VCaP (cell line): ENCODE measurements around the gene OR51D1.

Experiments used
- H3K27ac ChIP-seq: fragments of 450-650 bp; 2 replicates; pipeline ENCODE4 v1.5.1; 2017
- TF ChIP-seq, protein P1 (sequence below): fragments of 450-650 bp; conservative IDR thresholded peaks from 2 replicates; pipeline ENCODE4 v1.5.1; 2017; ENCODE audit warnings: mild to moderate bottlenecking, moderate library complexity

OR51D1 gene

GRCh38 chr11:4664786-4665185 is 27.5 kb downstream of the OR51D1 start:
- TF ChIP-seq, protein P1, sequence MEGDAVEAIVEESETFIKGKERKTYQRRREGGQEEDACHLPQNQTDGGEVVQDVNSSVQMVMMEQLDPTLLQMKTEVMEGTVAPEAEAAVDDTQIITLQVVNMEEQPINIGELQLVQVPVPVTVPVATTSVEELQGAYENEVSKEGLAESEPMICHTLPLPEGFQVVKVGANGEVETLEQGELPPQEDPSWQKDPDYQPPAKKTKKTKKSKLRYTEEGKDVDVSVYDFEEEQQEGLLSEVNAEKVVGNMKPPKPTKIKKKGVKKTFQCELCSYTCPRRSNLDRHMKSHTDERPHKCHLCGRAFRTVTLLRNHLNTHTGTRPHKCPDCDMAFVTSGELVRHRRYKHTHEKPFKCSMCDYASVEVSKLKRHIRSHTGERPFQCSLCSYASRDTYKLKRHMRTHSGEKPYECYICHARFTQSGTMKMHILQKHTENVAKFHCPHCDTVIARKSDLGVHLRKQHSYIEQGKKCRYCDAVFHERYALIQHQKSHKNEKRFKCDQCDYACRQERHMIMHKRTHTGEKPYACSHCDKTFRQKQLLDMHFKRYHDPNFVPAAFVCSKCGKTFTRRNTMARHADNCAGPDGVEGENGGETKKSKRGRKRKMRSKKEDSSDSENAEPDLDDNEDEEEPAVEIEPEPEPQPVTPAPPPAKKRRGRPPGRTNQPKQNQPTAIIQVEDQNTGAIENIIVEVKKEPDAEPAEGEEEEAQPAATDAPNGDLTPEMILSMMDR: no peak
- H3K27ac ChIP-seq: no peak overlapping the region

- TF ChIP-seq, protein P1: no peak
- H3K27ac ChIP-seq: no peak overlapping the region
Observed at GRCh38 chr11:4665424-4665823, 28.1 kb downstream of the OR51D1 start.

GRCh38 chr11:4671741-4672140 is 34.5 kb downstream of the OR51D1 start:
- TF ChIP-seq, protein P1: no peak

DNA sequence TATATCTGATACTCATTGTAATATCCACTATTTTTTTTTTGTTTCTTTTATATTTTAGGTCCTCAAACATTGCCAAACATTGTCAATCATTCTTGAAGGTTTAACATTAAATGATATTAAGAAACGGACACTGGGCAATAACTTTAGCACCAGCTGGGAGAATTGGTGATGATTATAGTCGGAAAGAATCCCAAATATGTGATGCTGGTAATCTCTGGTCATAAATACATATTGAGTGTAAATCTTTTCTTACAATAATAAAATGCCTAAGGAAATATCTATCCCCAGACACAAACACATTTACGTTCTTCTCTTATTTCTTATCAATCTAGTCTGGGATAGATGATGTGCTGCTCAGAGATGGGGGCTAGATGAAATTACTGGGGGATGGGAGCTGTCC is 35.2 kb downstream of the OR51D1 start:
- TF ChIP-seq, protein P1: no peak
- H3K27ac ChIP-seq: peak overlapping the region; percentile 79

More at GRCh38 chr11:4671741-4672140, 34.5 kb downstream of the OR51D1 start:
- H3K27ac ChIP-seq: no peak overlapping the region

DNA sequence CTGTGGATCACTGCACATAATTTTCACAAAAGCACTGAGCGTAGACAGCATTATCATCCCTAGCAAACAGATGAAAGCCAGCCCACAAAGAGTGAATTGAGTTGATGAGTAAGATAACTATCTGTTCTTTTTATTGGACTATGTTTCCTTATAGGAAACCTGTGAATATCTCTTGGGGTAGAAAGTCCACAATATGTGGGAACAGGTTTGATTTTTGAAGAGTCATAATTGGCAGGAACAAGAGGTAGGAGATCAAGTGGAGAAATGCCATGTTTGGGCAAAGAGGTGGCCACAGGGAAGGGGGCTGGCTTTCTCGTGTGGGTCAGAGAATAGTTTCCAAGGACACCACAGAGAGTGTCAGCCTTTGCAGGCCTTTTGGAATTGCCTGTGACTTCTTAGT is 36.5 kb downstream of the OR51D1 start:
- TF ChIP-seq, protein P1: no peak
- peak overlapping the region; percentile 79 for H3K27ac ChIP-seq

- TF ChIP-seq, protein P1: no peak
- H3K27ac ChIP-seq: peak overlapping the region; percentile 81
Observed at GRCh38 chr11:4677948-4678347, 40.7 kb downstream of the OR51D1 start.

DNA sequence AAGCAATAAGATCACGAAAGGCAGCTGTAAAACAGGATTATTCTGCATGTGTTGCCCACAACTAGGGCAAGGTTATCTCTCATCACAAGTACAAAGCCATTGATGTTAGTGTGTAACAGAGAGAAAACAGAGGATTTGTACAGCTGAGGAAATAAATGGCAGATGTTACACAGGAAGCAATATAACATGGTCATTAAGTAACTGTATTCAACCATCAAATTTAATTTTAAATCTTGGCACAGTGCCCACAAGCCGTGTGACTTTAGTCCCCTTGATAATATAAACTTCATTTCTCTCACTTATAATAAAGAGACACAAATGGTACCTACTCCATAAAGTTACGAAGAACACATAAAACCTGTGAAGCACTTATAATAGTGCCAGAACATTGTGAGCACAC is 43.1 kb downstream of the OR51D1 start:
- peak overlapping the region; percentile 81 for H3K27ac ChIP-seq
- TF ChIP-seq, protein P1: no peak
